Measurements from ENCODE around the gene THADA.
"Not testable (repeated sequence)": the region's sequence is repeated elsewhere in the genome, so short reads cannot be mapped to it uniquely, and the experiment has no call there.

Gene THADA

GRCh38 chr2:43203373-43203772, 392.5 kb downstream of the THADA start:
- no peak for DNase-seq (ENCODE audit: low read depth)

- DNase-seq (ENCODE audit: low read depth) = no peak
Measured at GRCh38 chr2:43202289-43202688, 393.5 kb downstream of the THADA start.

DNA sequence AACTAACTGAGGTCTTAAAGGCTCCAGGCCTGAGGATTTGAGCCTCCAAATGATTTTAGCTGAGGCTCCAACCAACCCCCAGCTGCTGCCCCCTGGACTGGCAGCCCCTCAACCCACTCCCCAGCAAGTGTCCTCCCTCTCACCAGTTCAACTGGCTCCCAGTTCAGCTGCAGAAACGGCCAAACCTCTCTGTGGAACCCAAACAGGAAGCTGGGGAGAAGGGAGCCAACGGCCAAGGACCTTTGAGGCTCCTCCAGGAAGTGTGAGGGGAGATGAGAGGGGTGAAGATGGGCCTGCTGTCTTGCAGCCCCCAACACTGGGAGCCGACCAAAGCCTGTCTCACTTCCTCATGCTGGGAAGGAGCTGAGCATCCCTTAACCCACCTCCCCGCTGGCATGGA, 394.3 kb downstream of the THADA start:
- no peak for DNase-seq (ENCODE audit: low read depth)

- no peak for DNase-seq (ENCODE audit: low read depth)
Measured at GRCh38 chr2:43201016-43201415, 394.8 kb downstream of the THADA start.

- no peak for DNase-seq (ENCODE audit: low read depth)
Measured at GRCh38 chr2:43199492-43200488, 396.0 kb downstream of the THADA start.

DNA sequence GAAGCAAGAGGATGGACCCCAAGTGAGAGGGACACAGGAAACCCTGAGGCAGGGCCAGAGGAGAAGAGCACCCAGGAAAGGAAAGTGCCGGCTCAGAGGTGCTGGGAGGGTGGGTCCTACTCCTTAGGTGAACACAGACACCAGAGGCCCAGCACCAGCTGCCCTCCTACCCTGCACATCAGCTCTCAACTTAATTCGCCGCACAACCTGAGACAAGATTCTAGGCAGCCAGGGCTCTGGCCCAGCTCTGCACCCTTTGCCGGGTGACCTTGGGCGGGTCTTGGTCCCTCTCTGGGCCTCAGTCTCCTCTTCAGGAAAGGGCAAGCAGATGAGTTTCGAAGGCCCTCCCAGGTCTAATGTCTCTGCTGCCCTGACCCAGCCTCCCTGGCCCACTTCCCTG, 397.6 kb downstream of the THADA start:
- no peak for DNase-seq (ENCODE audit: low read depth)

DNA sequence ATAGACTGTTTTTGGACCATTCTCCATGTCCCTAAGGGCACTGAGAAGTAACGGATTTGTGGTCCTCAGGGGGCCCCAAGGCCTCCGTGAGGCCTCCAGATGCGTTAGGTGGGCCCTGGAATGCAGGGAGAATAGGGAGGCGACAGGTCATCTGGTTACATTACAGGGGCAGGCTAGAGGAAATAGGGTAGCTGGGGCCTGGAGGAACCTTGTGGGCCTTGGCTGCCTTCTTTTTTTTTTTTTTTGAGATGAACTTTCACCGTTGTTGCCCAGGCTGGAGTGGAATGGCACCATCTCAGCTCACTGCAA, 398.3 kb downstream of the THADA start:
- no peak for DNase-seq (ENCODE audit: low read depth)

DNA sequence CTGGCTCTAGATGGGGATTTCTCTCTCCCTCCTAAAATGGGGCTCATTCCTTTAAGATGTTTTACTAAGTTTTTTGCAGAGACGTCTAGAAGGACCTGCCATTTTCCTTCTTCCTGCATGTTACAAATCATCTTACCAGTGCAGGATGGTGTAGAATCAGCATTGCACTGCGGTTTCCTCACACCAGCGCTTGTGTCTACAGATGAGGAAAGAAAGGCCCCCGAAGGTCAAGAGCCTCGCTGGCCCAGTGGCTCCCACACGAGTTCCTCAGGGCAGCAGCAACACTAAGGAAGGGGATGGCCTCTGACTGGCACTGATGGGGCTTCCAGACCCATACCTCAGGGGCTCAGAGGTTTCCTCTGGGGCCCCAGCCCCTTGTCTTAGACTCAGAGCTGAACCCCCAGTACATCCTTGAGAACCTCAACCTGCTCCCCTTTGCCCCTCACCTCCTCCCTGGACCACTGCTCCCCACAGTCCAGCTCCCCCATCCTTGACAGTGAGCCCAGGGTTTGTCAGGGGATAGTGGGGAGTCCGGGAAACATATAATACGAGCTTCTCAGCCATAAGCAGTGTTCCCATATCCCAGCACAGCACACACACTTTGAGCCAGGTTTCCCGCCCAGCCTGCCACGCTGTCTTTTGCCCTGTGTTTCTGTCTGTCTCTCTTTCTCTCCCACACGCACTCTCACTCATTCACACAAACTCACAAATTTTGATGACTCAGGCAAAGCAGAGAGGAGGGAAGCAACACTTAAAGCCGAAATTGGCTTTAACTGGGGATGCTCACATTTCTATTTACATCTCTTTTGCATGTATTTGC, 398.9 kb downstream of the THADA start:
- DNase-seq (ENCODE audit: low read depth) = no peak

GRCh38 chr2:43194121-43194869, 401.5 kb downstream of the THADA start:
- DNase-seq (ENCODE audit: low read depth) = no peak

GRCh38 chr2:43193652-43194120, 402.2 kb downstream of the THADA start:
- DNase-seq (ENCODE audit: low read depth) = no peak

DNA sequence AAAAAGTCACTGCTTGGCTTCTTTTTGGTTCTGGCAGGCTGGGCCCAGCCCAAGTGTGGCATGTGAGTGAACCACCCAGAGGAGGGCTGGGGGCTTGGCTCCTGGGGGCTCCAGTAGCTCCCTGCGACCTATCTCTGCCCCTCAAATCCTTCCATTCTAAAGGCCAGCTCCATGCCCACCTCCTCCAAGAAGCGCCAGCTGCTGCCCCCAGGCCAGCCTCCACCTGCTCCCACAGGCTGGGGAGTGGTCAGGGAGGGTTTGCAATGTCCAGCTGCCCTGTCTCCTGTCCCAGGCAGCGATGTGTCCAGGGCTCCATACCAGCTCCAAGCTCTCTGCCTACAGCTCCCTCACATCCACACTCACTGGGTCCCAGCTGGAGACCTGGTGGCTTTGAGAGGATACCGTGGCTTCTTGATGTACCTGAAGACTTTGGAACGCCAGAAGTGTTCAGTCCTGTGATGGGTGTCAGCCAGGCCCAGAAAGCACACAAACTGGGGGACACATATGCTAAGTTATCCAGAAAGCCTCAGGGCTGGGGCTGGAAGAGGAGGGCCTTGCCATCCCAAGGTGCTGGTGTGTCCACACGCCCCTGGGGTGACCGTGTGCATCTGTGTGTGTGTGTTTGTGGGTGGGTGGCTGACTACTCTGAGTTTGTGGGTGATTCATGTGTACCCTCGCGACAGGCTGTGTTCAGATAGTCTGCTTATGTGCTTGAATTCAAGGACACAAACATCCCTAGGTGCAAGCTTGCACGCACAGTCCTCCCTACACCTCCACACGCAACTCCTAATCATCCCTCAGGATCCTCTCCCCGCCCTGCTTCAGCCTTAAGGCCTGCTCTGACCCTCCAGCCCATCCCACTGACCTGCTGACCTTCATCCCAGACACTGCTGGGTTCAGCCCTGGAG, 402.8 kb downstream of the THADA start:
- DNase-seq (ENCODE audit: low read depth) = no peak

- no peak for DNase-seq (ENCODE audit: low read depth)
Measured at GRCh38 chr2:43191947-43192516, 403.8 kb downstream of the THADA start.

DNA sequence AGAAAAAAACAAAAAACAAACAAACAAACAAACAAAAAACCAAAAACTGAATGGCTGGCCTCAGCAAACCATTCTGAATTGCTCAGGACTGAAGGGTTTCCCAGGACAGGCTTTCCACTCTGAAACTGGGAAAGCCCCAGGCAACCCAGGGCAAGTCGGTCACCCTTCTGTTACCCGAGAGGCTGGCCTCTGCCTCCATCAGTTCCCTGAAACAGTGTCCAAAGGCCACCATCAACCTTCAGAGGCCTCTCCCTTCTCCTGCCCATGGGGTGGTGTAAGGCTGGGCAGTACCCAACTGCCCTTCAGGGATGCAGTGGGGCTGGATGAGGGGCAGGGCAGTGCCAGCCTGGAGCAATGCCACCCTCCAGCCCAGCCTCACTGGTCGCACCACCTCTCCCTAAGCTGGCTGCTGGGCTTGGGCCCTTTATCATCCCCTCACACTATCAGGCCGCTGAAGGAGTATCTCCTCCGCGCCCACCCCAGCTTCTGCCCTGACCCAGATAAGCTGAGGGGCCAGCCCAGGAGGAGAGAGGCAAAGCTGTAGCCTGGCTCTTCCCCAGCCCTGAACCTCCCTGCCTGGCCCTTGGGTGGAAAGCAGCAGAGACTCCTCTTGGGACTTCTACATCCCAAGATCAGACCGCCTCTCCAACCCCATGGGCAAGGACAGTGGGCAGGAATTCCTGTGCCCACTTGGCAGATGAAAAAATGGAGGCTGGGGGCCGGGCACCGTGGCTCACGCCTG, 405.4 kb downstream of the THADA start:
- no peak for DNase-seq (ENCODE audit: low read depth)

DNA sequence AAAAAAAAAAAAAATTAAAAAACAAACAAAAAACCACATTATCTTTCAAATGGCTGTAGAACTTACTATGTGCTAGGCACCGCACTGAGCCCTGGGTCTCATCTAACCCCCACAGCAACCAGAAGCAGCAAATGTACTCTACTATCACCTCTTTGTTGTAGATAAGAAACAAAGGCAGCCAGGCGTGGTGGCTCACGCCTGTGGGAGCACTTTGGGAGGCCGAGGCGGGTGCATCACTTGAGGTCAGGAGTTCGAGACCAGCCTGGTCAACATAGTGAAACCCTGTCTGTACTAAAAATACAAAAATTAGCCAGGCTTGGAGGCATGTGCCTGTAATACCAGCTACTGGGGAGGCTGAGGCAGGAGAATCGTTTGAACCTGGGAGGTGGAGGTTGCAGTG, 406.0 kb downstream of the THADA start:
- DNase-seq (ENCODE audit: low read depth) = not testable (repeated sequence)

- no peak for DNase-seq (ENCODE audit: low read depth)
Measured at GRCh38 chr2:43188561-43189386, 407.1 kb downstream of the THADA start.

DNA sequence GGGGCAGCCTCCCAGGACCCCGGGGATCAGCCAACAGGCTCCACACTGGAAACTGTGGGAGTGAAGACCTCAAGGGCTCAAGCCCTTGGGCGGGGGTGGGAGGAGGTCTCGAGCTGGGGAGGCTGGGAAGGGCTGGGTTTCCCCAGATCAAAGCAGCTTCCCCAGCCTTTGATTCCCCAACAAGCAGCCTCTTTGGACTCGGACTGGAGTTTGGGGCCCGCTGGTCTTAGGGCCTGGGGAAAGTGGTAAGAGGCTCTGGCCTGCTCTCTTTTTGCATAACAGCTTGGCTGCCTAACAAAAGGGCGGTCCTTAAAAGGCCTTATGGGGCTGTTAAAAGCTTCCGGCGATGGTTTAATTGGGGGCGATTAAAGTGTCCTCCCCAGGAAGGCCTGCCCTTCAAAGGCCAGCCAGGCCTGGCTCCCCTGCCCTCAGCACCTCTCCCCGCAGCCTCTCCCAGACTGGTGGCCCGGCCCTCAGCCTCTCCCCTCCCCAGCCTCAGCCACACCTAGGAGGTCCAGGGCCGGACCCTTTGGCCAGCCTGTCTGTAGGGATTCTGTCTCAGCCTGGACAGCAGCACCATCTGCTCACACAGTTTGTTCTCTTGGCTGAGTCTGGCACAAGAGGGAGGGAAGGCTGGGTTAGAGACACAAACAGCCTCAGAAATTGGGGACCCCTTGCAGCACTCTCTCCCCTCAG, 409.0 kb downstream of the THADA start:
- no peak for DNase-seq (ENCODE audit: low read depth)

- no peak for DNase-seq (ENCODE audit: low read depth)
Measured at GRCh38 chr2:43186321-43186678, 409.5 kb downstream of the THADA start.

- no peak for DNase-seq (ENCODE audit: low read depth)
Measured at GRCh38 chr2:43185146-43185545, 410.7 kb downstream of the THADA start.
